HEK293 (cell line): Measurements from ENCODE around the gene UCK1.

ENCODE experiments used
- GLIS1 ChIP-seq: fragments of 450-650 bp; formaldehyde crosslinking; IDR thresholded peaks from 2 replicates; pipeline ENCODE4 v1.5.1; 2016; ENCODE audit warnings: missing biosample characterization, missing genetic modification characterization
- OSR2 ChIP-seq: fragments of 450-650 bp; formaldehyde crosslinking; IDR thresholded peaks from 2 replicates; pipeline ENCODE4 v1.5.1; 2016; ENCODE audit warnings: missing biosample characterization, missing genetic modification characterization
- PATZ1 ChIP-seq: fragments of 450-650 bp; formaldehyde crosslinking; IDR thresholded peaks from 2 replicates; pipeline ENCODE4 v1.5.1; 2016; ENCODE audit warnings: missing biosample characterization, missing genetic modification characterization
- PRDM2 ChIP-seq: fragments of 450-650 bp; formaldehyde crosslinking; IDR thresholded peaks from 2 replicates; pipeline ENCODE4 v1.5.1; 2016; ENCODE audit warnings: missing biosample characterization, missing genetic modification characterization, borderline replicate concordance
- REPIN1 ChIP-seq: fragments of 450-650 bp; formaldehyde crosslinking; IDR thresholded peaks from 2 replicates; pipeline ENCODE4 v1.5.1; 2017; ENCODE audit warnings: missing biosample characterization, missing genetic modification characterization, low read depth
- SCRT2 ChIP-seq: fragments of 450-650 bp; formaldehyde crosslinking; IDR thresholded peaks from 2 replicates; pipeline ENCODE4 v1.5.1; 2016; ENCODE audit warnings: missing biosample characterization, missing genetic modification characterization
- SETDB1 ChIP-seq: IDR thresholded peaks from one replicate; pipeline ENCODE4 v1.6.1; 2017; ENCODE audit warnings: mild to moderate bottlenecking, low read length, moderate library complexity, mixed read lengths; ENCODE audit not compliant: insufficient read length
- ZNF121 ChIP-seq: fragments of 450-650 bp; formaldehyde crosslinking; IDR thresholded peaks from 2 replicates; pipeline ENCODE4 v1.5.1; 2016; ENCODE audit warnings: missing biosample characterization, missing genetic modification characterization
- ZNF146 ChIP-seq: fragments of 450-650 bp; formaldehyde crosslinking; IDR thresholded peaks from 2 replicates; pipeline ENCODE4 v1.5.1; 2016; ENCODE audit warnings: missing biosample characterization, missing genetic modification characterization
- ZNF16 ChIP-seq: fragments of 450-650 bp; formaldehyde crosslinking; IDR thresholded peaks from 2 replicates; pipeline ENCODE4 v1.5.1; 2016; ENCODE audit warnings: low read depth, missing biosample characterization, missing genetic modification characterization
- ZNF169 ChIP-seq: fragments of 450-650 bp; formaldehyde crosslinking; IDR thresholded peaks from 2 replicates; pipeline ENCODE4 v1.5.1; 2016; ENCODE audit warnings: missing biosample characterization, missing genetic modification characterization
- ZNF184 ChIP-seq: fragments of 450-650 bp; IDR thresholded peaks from 2 replicates; pipeline ENCODE4 v1.5.1; 2018; ENCODE audit warnings: missing biosample characterization, mild to moderate bottlenecking, missing genetic modification characterization
- ZNF292 ChIP-seq: fragments of 450-650 bp; formaldehyde crosslinking; IDR thresholded peaks from 2 replicates; pipeline ENCODE4 v1.5.1; 2016; ENCODE audit warnings: low read depth, missing biosample characterization, missing genetic modification characterization, borderline replicate concordance
- ZNF366 ChIP-seq: fragments of 450-650 bp; formaldehyde crosslinking; conservative IDR thresholded peaks from 2 replicates; pipeline ENCODE4 v1.5.1; 2016; ENCODE audit warnings: missing biosample characterization, missing genetic modification characterization
- ZNF521 ChIP-seq: fragments of 450-650 bp; formaldehyde crosslinking; IDR thresholded peaks from 2 replicates; pipeline ENCODE4 v1.5.1; 2017; ENCODE audit warnings: missing biosample characterization, mild to moderate bottlenecking, missing genetic modification characterization
- ZNF529 ChIP-seq: fragments of 450-650 bp; formaldehyde crosslinking; IDR thresholded peaks from 2 replicates; pipeline ENCODE4 v1.5.1; 2017; ENCODE audit warnings: missing genetic modification characterization, missing biosample characterization; ENCODE audit not compliant: insufficient replicate concordance
- ZNF548 ChIP-seq: fragments of 450-650 bp; formaldehyde crosslinking; IDR thresholded peaks from 2 replicates; pipeline ENCODE4 v1.5.1; 2016; ENCODE audit warnings: missing biosample characterization, missing genetic modification characterization
- ZNF560 ChIP-seq: fragments of 450-650 bp; formaldehyde crosslinking; IDR thresholded peaks from 2 replicates; pipeline ENCODE4 v1.5.1; 2017; ENCODE audit warnings: missing biosample characterization, missing genetic modification characterization, borderline replicate concordance
- ZNF571 ChIP-seq: fragments of 450-650 bp; formaldehyde crosslinking; IDR thresholded peaks from 2 replicates; pipeline ENCODE4 v1.5.0; 2017; ENCODE audit warnings: missing biosample characterization, missing genetic modification characterization
- ZNF654 ChIP-seq: fragments of 450-650 bp; formaldehyde crosslinking; IDR thresholded peaks from 2 replicates; pipeline ENCODE4 v1.5.1; 2016; ENCODE audit warnings: low read depth, missing biosample characterization, missing genetic modification characterization
- ZNF658 ChIP-seq: fragments of 450-650 bp; formaldehyde crosslinking; IDR thresholded peaks from 2 replicates; pipeline ENCODE4; 2016; ENCODE audit warnings: missing biosample characterization, missing genetic modification characterization
- ZNF660 ChIP-seq: fragments of 450-650 bp; IDR thresholded peaks from 2 replicates; pipeline ENCODE4 v1.5.1; 2018; ENCODE audit warnings: missing biosample characterization, mild to moderate bottlenecking, missing genetic modification characterization
- ZNF747 ChIP-seq: fragments of 450-650 bp; formaldehyde crosslinking; IDR thresholded peaks from 2 replicates; pipeline ENCODE4 v1.5.1; 2016; ENCODE audit warnings: missing biosample characterization, missing genetic modification characterization
- ZNF768 ChIP-seq: fragments of 450-650 bp; formaldehyde crosslinking; IDR thresholded peaks from 2 replicates; pipeline ENCODE4 v1.5.1; 2018; ENCODE audit warnings: missing biosample characterization, mild to moderate bottlenecking, missing genetic modification characterization
- ZNF776 ChIP-seq: fragments of 450-650 bp; formaldehyde crosslinking; IDR thresholded peaks from 2 replicates; pipeline ENCODE4 v1.5.0; 2017; ENCODE audit warnings: missing biosample characterization, missing genetic modification characterization, borderline replicate concordance
- TF ChIP-seq, protein P1 (sequence below): fragments of 450-650 bp; formaldehyde crosslinking; IDR thresholded peaks from 2 replicates; pipeline ENCODE4 v1.5.1; 2017; ENCODE audit warnings: missing biosample characterization, missing genetic modification characterization
- TF ChIP-seq, protein P2 (sequence below): fragments of 450-650 bp; formaldehyde crosslinking; IDR thresholded peaks from 2 replicates; pipeline ENCODE4 v1.5.1; 2016; ENCODE audit warnings: missing biosample characterization, missing genetic modification characterization, low read depth
- TF ChIP-seq, protein P3 (sequence below): fragments of 450-650 bp; IDR thresholded peaks from 2 replicates; pipeline ENCODE4 v1.5.1; 2018; ENCODE audit warnings: missing biosample characterization, mild to moderate bottlenecking, missing genetic modification characterization

Gene UCK1

GRCh38 chr9:131500939-131501541 lies 30.0 kb downstream of the UCK1 start (continued):
- TF ChIP-seq ZNF521 (no peak), ZNF768 (tag by site-specific recombination) (no peak), PRDM2 (no peak), SETDB1 (no peak), ZNF747 (tag by site-specific recombination) (no peak), ZNF571 (tag by site-specific recombination) (no peak), ZNF548 (tag by site-specific recombination) (no peak), GLIS1 (tag by site-specific recombination) (peak; percentile 70), SCRT2 (tag by site-specific recombination) (no peak; the same call in 1 of the 2 replicates), ZNF184 (tag by site-specific recombination) (no peak), ZNF366 (tag by site-specific recombination) (no peak; the same call in 1 of the 2 replicates), ZNF169 (tag by site-specific recombination) (no peak), ZNF146 (tag by site-specific recombination) (no peak), ZNF16 (no peak), ZNF654 (tag by site-specific recombination) (no peak), ZNF292 (tag by site-specific recombination) (no peak), PATZ1 (tag by site-specific recombination) (peak; percentile 75), ZNF660 (tag by site-specific recombination) (no peak), OSR2 (peak; percentile 41; the same call in 1 of the 2 replicates), ZNF658 (tag by site-specific recombination) (no peak), ZNF776 (tag by site-specific recombination) (no peak), REPIN1 (tag by site-specific recombination) (no peak), ZNF121 (tag by site-specific recombination) (no peak), ZNF560 (tag by site-specific recombination) (no peak; the same call in 1 of the 2 replicates), ZNF529 (tag by site-specific recombination) (no peak)
- TF ChIP-seq, protein P1, sequence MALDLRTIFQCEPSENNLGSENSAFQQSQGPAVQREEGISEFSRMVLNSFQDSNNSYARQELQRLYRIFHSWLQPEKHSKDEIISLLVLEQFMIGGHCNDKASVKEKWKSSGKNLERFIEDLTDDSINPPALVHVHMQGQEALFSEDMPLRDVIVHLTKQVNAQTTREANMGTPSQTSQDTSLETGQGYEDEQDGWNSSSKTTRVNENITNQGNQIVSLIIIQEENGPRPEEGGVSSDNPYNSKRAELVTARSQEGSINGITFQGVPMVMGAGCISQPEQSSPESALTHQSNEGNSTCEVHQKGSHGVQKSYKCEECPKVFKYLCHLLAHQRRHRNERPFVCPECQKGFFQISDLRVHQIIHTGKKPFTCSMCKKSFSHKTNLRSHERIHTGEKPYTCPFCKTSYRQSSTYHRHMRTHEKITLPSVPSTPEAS, result no peak
- TF ChIP-seq, protein P2, sequence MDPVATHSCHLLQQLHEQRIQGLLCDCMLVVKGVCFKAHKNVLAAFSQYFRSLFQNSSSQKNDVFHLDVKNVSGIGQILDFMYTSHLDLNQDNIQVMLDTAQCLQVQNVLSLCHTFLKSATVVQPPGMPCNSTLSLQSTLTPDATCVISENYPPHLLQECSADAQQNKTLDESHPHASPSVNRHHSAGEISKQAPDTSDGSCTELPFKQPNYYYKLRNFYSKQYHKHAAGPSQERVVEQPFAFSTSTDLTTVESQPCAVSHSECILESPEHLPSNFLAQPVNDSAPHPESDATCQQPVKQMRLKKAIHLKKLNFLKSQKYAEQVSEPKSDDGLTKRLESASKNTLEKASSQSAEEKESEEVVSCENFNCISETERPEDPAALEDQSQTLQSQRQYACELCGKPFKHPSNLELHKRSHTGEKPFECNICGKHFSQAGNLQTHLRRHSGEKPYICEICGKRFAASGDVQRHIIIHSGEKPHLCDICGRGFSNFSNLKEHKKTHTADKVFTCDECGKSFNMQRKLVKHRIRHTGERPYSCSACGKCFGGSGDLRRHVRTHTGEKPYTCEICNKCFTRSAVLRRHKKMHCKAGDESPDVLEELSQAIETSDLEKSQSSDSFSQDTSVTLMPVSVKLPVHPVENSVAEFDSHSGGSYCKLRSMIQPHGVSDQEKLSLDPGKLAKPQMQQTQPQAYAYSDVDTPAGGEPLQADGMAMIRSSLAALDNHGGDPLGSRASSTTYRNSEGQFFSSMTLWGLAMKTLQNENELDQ (tag by site-specific recombination), result no peak
- TF ChIP-seq, protein P3, sequence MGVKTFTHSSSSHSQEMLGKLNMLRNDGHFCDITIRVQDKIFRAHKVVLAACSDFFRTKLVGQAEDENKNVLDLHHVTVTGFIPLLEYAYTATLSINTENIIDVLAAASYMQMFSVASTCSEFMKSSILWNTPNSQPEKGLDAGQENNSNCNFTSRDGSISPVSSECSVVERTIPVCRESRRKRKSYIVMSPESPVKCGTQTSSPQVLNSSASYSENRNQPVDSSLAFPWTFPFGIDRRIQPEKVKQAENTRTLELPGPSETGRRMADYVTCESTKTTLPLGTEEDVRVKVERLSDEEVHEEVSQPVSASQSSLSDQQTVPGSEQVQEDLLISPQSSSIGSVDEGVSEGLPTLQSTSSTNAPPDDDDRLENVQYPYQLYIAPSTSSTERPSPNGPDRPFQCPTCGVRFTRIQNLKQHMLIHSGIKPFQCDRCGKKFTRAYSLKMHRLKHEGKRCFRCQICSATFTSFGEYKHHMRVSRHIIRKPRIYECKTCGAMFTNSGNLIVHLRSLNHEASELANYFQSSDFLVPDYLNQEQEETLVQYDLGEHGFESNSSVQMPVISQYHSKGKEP (tag by site-specific recombination), result peak; percentile 51; the same call in 1 of the 2 replicates
